ENCODE data around the gene PRND. TPM values are rescaled to one million over a fixed set of nuclear protein-coding genes. Genes with fewer than 3 reads are reported as not detected.
A peak's percentile ranks its signal among the peaks of the same experiment; 100 is the strongest.

PRND gene
- total and polyA plus RNA-seq, 2 experiments from 2014 or later: 0.10 TPM; not detected in 1

DNA sequence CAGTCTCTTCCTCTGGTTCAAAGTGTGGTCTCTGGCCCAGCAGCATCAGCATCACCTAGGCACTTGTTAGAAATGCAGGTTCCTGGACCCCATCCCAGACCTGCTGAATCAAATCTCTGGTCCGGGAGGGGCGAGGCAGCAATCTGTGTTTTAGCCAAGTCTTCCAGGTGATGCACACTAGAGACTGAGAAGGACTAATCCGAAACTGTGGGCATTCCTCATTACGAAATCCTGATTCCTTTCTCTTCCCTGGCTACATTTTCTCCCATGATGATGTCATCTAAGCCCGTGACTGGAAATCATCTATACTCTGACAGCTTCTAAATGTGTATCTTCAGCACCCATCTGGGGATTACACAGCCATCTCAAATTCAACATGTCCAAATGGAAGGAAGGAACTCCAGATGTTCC, 39.7 kb upstream of the PRND start:
- DNase-seq (ENCODE audit: low spot score) (no peak), ATAC-seq (no peak)
- H3K36me3 Mint-ChIP-seq (ENCODE audit: low read depth): no peaks in the 10 kb centered on the region
- peaks cover 41% of the 10 kb centered on the region for H3K4me1 Mint-ChIP-seq
- H3K4me3 ChIP-seq: no peak overlapping the region
- H3K27ac Mint-ChIP-seq: no peak overlapping the region
- H4K20me1 ChIP-seq (replicated peaks; ENCODE audit: insufficient read depth): no peaks in the 10 kb centered on the region
- no peaks in the 10 kb centered on the region for H3K9me3 Mint-ChIP-seq
- no peaks in the 10 kb centered on the region for H3K9me2 ChIP-seq (ENCODE audit: insufficient read depth)
- H2AFZ ChIP-seq: peak overlapping the region; percentile 93
- H3K4me1 ChIP-seq (ENCODE audit: insufficient read depth): peaks cover 28% of the 10 kb centered on the region
- peaks cover 9% of the 10 kb centered on the region for H3K27me3 ChIP-seq (ENCODE audit: insufficient read depth)
- H3K27ac ChIP-seq (ENCODE audit: low read depth): no peak overlapping the region
- H3K4me3 Mint-ChIP-seq: no peak overlapping the region
- H3K36me3 ChIP-seq (ENCODE audit: insufficient read depth): no peaks in the 10 kb centered on the region
- no peaks in the 10 kb centered on the region for H3K79me2 ChIP-seq (replicated peaks; ENCODE audit: insufficient read depth)
- H3K4me2 ChIP-seq: no peak overlapping the region
- H3F3A ChIP-seq (replicated peaks; ENCODE audit: low read depth): peaks cover 5% of the 10 kb centered on the region; the same call in 1 of the 2 replicates
- peaks cover 22% of the 10 kb centered on the region for H3K27me3 Mint-ChIP-seq (ENCODE audit: insufficient read depth, low read depth, poor library complexity)
- TF ChIP-seq POLR2AphosphoS5 (IDR thresholded peaks at IDR 0.05; ENCODE audit: low read depth) (no peak), NANOG (IDR thresholded peaks at IDR 0.05; ENCODE audit: borderline replicate concordance) (no peak), EZH2 (IDR thresholded peaks at IDR 0.05; ENCODE audit: low read depth, unreplicated experiment) (no peak), JUNB (IDR thresholded peaks at IDR 0.05; ENCODE audit: unreplicated experiment) (no peak), EZH2phosphoT487 (IDR thresholded peaks at IDR 0.05; ENCODE audit: unreplicated experiment) (no peak), ZNF462 (CRISPR knock-in tag; IDR thresholded peaks at IDR 0.05) (no peak), CREB1 (CRISPR knock-in tag; IDR thresholded peaks at IDR 0.05; ENCODE audit: low read depth) (no peak)
- TF ChIP-seq, protein P1, sequence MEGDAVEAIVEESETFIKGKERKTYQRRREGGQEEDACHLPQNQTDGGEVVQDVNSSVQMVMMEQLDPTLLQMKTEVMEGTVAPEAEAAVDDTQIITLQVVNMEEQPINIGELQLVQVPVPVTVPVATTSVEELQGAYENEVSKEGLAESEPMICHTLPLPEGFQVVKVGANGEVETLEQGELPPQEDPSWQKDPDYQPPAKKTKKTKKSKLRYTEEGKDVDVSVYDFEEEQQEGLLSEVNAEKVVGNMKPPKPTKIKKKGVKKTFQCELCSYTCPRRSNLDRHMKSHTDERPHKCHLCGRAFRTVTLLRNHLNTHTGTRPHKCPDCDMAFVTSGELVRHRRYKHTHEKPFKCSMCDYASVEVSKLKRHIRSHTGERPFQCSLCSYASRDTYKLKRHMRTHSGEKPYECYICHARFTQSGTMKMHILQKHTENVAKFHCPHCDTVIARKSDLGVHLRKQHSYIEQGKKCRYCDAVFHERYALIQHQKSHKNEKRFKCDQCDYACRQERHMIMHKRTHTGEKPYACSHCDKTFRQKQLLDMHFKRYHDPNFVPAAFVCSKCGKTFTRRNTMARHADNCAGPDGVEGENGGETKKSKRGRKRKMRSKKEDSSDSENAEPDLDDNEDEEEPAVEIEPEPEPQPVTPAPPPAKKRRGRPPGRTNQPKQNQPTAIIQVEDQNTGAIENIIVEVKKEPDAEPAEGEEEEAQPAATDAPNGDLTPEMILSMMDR (conservative IDR thresholded peaks at IDR 0.05; ENCODE audit: low read depth in 2 of 2): no peak
- TF ChIP-seq, protein P2, sequence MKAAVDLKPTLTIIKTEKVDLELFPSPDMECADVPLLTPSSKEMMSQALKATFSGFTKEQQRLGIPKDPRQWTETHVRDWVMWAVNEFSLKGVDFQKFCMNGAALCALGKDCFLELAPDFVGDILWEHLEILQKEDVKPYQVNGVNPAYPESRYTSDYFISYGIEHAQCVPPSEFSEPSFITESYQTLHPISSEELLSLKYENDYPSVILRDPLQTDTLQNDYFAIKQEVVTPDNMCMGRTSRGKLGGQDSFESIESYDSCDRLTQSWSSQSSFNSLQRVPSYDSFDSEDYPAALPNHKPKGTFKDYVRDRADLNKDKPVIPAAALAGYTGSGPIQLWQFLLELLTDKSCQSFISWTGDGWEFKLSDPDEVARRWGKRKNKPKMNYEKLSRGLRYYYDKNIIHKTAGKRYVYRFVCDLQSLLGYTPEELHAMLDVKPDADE (IDR thresholded peaks at IDR 0.05): no peak
